Dermis blood vessel endothelial cell (primary cell): ENCODE measurements around the gene LPP. TPM values are rescaled to one million over a fixed set of nuclear protein-coding genes. Genes with fewer than 3 reads are reported as not detected.
A peak's percentile ranks its signal among the peaks of the same experiment; 100 is the strongest.

Source experiments
- DNase-seq: peaks from one replicate; pipeline ENCODE4 v3.0.0; 2010
- total RNA-seq: library from RNA; depleted of rRNA; stranded (reverse); fragments of >200 nt; gene quantifications from 2 replicates; pipeline ENCODE4 v1.2.3, GENCODE V29; 2014

The LPP gene
- total RNA-seq, 1 donor from 2014 or later: 45.8 TPM

DNA sequence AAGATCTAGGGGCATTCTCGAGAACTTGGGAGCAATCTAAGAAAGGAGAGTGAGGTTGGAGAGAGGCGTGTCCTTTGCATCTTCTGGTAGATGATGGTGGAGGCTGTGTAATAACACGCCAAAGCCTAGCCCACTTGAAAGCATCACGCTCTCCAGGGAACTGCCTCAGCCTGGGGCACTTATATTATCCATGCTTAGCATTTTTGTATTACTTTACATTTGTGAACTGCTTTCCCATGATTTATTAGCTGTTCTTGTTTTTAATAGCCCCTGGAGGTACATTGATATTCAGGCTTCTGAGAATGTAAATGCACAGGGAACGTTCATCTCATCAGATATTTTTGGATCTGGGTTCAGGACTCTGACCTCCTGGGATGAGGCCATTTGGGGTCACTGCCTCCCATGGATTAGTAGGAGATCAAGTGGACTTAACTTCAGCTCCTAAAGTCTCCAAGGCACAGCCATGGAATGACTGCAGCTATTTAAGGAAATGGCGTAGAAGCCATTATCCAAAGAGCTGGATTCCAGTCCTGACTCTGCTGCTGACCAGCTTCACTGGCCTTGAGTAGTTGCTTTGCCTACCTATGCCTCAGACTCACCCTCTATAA is 124.9 kb downstream of the LPP start:
- no peak for DNase-seq

DNA sequence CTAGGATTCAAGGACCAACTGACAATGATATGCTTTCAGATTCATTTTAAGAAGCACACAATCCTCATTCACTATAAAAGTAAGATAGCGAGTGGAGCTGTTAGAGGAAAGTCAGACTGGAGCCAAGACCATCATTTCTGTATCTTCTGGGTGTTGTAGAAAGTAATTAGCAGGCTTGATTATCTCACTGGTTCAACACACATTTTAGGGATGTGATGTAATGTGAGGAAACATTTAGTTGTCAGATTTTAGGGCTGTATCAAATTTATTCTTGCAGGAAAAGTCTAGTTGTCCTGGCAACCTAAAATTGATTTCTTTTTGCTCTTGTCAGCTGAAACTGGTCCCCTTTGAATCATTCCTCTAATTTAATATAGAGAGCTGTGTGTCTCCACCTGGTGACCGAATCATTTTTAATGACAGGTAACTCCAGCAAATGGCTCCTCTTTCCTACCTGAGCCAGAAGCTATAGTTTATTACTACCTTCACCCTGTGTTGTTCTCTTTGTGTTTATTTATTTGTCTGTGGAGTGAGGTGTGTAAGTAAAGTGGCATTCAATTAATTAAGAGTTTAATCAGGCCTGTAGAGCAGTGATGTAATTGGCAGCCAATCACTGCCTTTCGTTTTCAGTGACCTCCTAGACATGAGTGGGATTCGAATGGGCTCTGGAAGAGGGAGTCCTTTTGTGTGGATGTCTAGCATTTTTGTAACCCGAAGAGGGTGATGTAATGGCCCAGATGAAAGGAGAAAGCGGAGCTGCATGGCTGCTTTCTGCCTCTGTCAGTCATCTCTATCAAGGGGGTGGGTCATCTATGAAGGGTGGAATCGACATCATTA is 125.8 kb downstream of the LPP start:
- no peak for DNase-seq

DNA sequence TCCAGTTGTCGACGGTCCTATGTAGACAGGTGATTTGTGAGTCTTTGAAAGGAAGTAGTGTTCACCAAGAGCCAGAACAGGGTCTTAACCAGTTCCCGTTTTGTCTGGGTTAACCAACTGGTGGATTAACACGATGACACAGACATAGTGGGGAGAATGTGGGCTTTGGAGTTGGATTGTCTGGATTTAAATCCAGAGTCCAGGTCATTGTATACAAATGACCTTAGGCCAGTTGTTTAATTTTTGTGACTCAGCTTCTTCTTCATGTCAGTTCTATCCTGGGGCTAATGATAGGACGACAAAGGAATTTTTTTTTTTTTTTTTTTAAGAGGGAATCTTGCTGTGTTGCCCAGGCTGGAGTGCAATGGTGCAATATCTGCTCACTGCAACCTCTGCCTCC is 126.7 kb downstream of the LPP start:
- DNase-seq: no peak

DNA sequence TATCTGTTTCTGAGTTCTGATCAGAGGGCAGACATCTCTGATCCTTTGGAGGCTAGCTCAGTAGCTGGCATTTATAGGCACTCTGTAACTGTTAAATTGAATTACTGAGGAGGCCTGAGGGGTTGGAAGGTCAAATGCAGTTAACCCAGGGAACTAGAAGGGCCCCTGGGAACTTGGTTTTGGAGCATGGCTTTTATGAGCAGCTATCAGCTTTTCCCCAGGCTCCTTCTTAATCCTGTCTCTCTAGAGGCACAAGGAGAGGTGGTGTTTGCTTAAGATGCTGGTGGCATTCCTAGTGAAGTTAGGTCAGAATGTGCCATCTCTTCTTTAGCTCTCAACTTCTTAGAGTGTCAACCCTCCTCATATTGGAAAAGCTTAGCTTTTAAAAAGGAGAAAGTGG is 128.9 kb downstream of the LPP start:
- DNase-seq: no peak

DNA sequence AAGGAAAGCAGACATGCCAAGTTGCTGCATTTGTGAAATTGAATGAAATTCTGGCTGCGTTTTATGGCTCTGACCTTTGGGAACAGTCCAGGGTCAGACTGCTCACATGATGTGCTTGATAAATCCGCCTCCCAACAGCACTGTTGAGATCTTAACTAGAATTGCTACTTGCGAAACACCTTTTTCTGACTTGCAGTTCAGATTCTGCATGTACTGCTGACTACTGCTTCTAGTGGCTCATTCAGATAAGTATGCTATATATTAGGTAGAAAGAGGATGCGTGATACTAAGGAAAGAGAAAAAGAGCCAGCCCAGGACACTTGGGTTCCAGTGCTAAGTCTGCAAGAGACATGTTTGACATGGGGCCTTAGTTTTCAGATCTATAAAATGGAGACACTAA is 129.4 kb downstream of the LPP start:
- DNase-seq: no peak

DNA sequence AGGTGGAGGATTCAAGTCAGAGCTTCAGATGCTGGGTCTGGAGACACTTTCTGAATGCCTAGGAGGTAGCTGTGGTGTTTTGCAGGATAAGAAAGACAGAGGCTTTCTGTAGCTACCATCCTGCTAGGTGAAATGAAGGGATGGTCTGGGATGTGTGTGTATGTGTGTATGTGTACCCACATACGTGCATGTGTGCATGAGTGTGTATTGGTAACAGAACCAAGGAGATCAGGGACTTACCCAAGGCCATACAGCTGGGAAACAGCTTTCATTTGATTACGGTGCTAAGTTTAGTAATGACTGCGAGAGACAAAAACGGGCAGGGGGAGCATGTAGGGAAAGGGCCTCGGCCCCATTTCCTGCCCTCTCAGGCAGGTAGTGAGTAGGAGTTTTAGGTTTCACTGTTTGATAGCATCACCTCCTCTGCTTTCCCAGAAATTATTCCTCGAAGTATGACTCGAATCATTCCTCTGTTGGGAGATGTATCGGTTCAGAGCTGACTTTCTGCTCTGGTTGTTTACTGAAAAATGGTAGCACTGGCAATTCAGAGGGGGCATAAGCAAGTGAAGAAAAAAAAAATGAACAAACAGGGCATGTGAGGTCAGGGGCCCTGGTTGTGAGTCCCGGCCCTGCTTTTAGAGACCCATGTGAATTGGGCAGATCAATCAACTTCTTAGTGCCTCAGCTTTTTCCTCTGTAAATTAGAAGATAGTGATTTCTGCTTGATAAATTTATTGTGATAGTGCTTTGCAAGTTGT is 130.7 kb downstream of the LPP start:
- no peak for DNase-seq

DNA sequence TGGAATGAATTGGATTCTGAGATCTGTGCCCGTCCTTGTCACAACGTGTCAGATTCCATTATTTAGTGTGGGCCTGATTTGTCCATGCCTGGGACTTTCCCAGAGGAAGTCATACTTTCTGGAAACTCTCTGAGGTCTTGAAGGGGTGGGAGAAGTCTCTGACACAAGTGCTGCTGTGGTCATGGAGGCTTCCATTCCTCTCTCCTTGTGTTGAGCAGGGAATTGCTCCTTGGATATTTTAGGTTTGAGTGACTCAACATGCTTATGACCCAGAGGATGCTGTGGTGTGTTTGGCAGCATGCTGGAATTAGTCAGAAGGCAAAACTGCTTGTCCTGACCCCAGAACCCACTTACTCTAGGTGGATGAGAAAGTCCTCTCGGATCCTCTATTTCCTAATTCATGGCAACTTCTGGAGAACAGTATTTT is 132.1 kb downstream of the LPP start:
- peak; percentile 85 for DNase-seq

DNA sequence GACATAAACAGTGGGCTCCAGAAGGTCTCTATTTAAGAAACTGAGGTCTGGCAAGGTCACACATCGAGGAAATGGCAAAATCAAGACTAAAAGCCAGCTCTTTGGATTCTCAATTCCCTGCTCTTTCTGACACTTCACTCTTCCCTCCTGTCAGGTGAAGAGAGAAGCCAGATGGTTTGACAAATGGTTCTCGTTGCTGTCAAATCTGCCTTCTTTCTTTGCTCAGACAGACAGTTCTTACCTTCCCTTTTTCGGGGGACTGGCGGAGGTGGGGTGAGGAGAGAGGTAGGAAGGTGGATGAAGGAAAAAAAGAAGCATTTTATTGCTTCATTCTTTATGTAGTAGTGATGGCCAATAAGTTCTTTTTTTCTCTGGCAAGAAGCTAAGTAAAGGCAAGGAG is 133.4 kb downstream of the LPP start:
- no peak for DNase-seq

DNA sequence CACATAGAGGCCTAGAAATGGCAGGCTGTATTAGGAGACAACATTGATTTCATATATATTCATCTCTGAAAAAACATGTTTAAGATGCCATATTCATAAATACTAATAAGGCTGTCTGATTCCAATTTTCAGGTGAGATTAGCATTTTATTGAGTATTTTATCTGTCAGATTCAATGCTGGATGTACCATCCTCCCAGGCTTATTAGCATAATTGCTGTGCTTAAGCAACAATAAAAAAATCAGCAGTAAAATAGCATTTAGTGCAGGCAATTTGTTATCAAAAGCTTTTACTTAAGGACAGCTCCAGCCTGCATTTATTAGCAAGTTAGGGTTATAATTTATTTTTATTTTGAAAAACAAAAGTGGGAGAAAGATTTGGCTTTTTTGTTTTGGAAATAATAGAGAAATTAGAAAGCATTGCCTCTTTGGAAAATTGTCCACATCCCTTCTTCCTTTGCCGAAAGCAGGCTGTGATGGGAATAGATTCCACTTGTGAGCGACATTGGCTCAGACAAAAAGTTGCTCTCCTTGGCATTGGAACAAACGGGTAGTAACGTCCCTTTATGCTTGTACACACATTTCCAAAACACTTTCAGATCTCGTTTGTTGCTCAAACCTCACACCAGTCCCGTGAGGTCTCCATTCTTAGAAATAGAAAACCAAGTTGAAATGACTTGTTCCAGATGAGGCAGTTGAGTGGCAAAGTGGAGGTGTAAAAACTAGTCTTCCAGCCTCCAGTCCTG is 134.0 kb downstream of the LPP start:
- no peak for DNase-seq

DNA sequence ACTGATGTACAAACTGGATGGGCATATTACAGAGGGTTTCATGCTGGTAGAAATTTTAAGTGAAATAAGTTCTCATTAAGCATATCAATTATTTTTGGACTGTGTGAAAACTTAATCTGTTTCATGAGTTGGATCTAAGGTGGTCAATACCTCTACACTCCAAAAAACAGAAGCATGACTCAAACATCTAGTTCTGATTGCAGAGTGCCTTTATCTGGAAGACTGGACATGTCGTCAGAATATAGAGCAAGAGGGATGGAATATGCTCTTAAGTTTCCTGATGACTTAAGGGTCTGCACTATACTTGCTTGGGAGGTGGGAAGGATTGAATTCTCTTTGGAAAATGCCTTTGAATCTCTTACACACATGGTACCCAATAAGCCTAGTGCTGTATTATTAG is 138.3 kb downstream of the LPP start:
- no peak for DNase-seq

DNA sequence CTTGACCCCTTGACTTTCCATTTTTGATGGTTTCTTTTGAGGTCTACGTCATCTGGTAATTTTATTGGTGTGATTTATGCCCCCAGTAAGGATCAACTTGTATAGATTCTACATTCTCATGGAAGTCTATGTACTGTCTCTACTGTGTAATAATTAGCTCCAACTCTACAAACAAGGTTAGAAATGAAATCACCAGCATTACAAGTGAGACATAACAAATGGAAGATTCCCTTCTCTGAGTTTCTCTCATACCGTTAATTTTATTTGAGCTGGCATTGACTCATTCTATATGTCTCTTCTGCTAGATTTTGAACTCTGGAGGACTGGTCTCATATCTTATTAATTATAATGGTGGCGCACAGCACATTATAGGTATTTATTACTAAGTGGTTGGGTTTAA is 138.9 kb downstream of the LPP start:
- DNase-seq: no peak

DNA sequence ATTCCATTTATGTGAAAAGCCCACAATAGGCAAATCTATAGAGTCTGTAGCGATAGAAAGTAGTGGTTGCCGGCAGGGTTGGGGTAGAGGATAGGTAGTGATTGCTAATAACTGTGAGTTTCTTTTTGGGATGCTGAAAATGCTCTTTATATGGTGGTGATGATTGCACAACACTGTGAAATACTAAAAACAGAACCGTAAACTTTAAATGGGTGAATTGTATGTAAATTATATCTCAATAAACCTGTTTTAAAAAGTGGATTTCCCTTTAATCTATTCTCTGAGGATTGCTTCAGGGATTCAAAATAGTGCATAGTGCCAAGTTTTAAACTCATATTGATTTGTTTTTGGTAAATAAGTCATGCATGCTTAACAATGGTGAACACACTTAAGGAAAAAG is 140.2 kb downstream of the LPP start:
- DNase-seq: no peak

DNA sequence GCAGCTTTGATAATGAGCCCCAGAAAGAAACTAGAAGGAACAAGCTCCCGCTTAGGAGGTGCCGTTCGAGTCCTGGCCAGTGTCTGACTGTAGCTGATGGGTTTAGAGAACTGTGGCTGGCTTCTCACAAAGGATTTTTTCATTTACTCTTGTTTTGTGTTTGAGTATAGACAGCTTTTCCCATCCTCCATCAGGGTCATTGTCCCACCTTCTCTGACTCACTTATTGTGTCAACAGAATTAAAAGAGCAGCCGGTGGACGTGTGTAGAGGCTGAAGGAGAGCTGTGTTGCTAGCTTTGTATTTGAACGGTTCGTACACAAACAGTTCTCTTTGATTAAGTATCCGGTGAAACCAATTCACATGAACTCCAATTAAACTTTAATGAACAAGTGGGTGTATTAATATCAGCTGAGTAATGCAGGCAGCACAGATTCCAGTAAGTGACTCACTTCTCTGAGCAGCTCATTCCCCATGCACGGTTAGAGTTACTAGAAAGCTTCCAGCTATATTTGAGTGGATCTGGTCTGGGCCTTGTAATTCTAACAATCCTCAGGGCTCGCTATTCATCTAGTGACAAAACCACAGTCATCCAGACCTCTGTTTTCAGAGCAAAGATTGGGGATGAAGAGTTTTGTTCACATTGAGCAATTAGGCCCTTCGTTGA is 141.0 kb downstream of the LPP start:
- peak; percentile 93 for DNase-seq

DNA sequence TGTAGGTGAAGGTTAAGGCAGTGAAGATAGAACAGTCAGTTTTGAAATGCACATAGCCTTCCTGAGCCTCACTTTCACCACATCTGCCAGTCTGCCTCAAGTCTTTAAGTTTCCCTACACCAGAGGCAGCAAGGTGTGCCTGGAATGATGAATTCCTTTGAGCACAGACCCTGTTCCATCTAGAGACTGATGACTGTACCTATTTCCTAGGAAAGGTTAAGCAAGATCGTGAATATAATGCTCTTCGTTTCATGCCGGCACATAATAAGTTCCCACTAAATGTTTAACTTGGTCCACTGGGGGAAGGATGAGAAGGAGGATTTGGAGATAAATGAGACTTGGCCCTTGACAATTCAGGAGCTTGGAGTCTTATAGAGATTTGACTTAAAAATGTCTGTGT is 141.9 kb downstream of the LPP start:
- no peak for DNase-seq

DNA sequence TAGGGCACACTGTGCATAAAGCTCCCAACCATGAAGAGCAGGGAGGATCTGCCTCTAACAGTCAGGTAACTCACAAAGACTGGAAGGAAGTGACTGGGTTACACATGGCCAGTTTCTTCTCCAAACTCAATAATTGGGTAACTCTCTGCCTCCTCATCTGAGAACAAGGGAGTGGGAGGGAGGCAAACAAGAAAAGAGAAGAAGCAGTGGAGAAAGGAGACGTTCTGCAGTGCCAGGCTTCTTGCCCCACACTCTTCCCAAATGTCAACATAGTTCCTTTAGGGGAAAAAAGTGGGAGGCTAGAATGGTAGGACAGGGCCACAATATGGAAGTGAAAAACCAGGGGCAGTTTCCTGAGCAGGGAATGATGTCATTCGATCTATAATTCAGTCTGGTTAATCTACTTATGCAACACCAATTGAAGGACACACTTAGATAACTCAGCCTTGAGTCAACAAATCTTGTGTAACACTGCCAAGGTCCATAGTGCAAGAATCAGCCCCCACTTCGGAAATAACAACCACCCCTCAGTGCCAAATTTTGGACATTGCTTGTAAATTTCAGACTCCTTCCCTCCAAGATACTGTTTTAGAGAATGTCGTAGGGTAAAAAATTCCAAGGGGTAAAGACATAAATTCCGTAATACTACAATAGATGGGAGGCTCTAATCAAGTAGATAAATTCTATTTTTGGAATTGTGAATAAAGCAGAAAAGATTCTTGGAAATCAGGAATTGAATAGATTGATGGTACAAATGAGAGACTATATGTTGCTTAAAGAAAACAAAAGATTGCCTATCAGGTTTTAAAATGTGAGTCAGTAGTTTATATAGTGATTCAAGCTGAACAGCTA is 143.0 kb downstream of the LPP start:
- peak; percentile 76 for DNase-seq

DNA sequence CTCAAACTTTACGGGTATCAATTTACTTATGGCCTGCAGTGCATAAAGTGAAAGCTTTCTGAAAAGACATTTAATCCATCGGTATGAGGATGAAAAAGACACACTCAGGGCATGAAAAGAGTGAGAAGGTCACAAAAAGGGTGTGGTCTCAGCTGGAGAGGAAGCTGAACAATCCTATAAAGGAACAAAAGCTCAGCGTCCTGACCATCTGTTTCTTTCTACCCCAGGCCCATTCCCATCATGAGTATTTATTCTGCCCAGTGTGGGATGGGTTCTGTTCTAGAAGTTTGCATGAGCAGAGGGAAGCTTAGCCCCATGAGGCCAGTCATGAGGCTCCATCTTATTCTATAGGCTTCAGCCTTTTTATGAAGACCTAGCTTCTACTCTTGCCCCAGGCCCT is 144.6 kb downstream of the LPP start:
- peak; percentile 43 for DNase-seq

DNA sequence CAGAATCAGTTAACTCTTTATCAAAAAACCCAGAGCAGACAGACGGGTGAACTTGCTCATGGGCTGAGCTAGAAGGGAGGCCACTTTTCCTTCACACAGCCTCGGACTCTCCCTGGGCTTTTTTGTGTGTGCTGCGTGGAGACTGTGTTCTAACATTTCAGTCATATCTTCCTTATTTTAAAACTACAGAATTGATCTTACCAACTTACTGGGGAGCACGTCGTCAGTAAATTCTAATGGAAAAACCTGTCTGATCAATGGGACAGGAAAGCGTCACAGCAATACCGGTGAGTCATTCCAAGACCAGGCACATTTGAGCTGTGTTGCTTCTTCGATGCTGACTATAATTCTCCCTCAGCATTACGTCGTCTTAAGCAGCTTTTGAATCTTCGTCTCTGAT is 145.1 kb downstream of the LPP start:
- DNase-seq: no peak

DNA sequence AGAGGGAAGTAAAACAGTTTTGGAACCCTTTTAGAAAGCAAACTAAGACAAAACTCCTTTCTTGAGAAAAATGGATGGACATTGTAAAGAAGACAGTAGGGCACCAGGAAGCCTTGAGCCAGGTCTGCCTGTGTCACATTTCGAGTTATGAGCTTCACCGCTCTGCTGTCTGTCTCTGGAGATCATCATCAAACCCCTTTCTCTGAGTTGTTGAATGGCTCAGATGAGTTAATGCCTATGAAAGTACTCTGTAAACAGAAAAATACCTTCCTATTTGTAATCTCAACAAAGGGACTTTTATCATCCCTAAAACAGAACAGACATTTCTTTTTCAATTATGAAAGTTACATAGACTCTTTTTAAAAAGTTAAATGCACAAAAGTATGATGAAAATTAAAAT is 145.8 kb downstream of the LPP start:
- no peak for DNase-seq

DNA sequence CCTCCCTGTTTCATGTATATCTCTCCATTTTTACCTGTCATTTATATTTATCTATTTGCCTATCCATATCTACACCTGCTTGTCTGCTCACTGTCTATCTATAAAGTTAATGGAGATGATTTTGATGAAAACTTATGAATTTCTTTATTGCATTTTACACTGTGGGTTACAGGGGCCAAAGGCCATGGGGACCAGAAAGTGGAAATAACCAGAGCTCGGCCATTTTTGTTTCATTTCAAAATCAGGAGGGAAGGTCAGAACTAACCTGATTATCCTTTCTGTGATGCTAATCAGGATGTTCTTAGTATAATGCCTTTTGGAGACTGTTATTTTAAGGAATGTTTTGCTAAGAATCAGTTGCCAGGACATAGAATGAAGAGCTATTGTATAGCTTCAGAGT is 147.2 kb downstream of the LPP start:
- no peak for DNase-seq

DNA sequence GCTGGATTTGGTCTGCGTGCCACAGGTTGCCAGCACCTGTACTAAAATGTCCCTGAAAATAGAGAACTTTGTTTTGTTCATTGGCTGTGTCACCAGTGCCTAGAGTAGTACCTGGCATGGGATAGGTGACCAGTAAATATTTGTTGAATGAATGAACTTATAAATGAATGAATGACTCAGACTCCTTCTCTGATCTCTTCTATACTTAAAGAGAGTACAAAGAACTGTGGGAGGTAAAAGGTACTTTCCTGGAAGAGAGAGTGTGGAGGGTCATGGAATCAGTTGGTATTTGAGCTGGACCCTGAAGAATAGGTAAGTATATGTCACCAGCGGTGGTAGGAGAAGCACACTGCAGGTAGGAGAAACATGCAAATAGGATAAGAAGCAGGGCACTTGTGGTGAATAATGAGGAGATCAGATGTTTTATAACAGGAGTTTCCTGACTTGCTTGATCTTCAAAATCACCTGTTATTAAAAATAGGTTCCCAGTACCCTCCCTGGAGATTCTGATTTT is 149.4 kb downstream of the LPP start:
- DNase-seq: no peak

DNA sequence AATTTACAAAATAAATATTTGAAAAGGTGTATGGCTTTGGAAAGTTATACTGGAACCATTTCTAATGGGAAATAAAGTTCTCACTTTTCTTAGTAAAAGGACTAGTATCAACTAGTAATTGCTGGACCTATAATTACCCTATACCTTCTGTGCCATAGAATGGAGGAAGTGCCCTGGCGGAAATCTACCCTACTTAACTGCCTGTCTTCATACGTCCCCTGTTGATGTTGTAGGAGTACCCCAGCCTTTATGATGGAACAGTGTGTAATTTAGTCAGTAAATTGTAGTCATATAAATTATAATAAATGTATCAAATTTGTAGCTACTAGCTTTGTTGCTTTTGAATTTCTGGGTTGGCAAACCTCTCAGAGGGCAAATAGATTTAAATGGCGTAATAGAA is 149.9 kb downstream of the LPP start:
- DNase-seq: no peak
